T-helper 22 cell (primary cell): ENCODE results near the gene TUBGCP4.

ENCODE experiments used
- DNase-seq: peaks from one replicate; pipeline ENCODE4 v3.0.0-alpha.2; 2020; ENCODE audit warnings: low read depth

The TUBGCP4 gene

DNA sequence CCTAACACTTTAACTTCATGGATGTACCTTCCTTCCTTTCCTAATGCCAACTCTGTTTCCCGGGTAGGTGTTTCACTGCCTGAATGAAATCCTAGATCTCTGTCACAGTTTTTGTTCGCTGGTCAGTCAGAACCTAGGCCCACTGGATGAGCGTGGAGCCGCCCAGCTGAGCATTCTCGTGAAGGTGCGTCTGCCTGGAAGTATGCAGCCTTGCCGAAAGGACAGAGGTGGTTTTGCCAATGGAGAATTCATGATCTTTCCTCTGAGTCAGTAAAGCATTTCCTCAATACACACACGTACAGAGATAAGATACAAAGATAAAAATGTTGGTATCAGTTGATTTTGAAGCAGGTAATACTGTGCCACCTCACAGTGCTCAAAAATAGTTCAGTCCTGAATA is 32.7 kb downstream of the TUBGCP4 start:
- no peak for DNase-seq

DNA sequence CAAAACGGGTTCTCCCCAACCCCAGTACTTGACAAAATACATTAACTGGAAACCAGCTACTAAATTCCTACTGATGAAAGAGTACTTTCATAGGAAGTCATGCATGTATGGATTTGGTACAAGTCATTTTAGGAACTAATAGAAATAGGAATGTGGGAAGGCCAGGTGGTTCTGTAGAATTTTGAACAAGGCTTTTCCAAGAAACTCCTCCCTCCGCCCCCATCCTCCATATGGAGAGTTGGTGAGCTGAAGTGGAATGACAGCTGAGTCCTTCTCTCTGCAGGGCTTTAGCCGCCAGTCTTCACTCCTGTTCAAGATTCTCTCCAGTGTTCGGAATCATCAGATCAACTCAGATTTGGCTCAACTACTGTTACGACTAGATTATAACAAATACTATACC is 33.2 kb downstream of the TUBGCP4 start:
- DNase-seq, result no peak

- DNase-seq, result no peak
Observed at GRCh38 chr15:43406189-43406588, 35.3 kb downstream of the TUBGCP4 start.

DNA sequence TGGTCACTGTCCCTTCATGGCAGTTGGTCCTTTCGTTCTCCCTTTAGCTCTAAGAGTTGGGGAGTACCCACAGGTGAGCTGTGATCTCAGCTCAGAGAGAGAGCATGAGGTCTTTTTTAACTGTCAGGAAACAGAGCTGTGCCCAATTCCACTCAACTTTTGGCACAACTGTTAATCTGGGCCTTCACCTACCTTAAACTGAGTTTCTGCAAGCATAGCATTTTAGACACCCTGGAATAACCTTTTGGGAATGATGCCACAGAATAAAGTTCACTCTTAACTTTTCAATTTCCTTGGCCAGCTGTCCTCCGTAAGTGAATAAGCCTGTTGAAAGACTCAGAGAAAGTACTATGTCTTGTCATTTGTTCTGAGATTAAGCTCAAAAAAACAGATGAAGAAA is 35.9 kb downstream of the TUBGCP4 start:
- DNase-seq, result no peak

GRCh38 chr15:43408789-43409188 is 37.9 kb downstream of the TUBGCP4 start:
- no peak for DNase-seq

DNA sequence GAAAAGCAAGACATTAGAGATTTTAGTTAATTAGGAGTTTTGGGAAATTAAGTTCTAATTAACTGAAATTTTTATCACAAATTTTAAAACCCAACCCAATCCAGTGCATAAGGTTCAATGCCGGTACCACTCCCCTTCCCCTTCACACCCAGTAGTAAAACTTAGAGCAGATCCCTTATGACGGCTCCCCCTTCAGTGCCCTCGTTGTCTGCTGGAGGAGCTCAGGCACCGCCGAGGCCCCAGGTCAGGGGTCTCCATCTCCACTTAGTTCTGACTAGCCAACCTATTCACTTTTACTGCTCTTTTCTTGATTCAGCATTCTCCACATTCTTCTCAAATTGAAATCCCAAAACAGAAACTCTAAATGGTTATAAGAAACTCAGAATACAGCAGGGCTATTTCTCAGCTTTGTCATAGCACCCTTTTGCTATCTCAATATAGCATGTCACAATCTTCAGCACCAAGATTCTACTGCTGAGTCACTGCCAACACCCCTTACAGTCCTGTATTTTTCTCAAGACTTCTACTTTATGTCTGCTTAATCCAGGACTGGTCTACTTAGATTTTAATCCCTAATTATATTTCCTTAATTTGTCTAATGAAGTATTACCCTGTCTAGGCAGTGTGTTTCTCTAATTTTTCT is 39.8 kb downstream of the TUBGCP4 start:
- DNase-seq, result no peak

- no peak for DNase-seq
Observed at GRCh38 chr15:43412096-43412495, 41.2 kb downstream of the TUBGCP4 start.

- no peak for DNase-seq
Observed at GRCh38 chr15:43414196-43414595, 43.3 kb downstream of the TUBGCP4 start.

DNA sequence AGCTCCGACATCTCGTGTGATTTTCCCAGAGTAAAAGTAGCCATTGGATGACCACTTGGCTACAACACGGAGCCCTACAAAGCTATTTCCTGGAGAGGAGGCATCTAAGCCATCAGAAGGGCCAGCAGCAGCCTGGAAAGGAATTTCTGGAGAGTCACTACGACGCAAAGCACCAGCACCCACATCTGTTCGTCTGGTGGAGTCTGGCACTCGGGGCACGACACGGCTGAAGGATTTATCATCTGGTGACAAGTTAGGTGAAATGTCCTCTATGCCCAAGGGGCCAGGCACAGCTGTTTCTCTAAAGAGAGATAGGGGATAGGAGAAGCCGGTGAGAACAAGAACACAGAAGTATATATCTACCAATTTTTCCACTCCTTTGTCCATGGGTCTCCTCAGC is 49.5 kb downstream of the TUBGCP4 start:
- no peak for DNase-seq

- DNase-seq, result no peak
Observed at GRCh38 chr15:43420876-43421275, 50.0 kb downstream of the TUBGCP4 start.

DNA sequence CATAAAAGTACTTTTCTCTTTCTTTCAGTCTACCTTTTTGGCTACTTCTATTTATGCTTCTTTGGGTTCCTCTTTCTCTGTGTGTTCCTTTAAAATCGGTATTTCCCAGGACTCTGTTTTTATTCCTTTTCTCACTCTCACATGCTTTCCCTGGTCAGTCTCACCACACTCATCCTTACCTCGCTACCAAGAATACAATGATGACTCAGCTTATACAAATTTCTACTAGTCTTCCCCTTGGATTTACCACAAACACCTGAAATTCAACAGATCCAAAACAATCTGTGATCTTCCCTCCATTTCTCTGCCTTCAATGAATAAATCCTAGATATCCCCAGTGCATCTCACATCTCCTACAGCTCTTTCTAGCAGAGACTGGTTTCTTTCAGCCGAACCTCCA is 52.9 kb downstream of the TUBGCP4 start:
- DNase-seq, result no peak

DNA sequence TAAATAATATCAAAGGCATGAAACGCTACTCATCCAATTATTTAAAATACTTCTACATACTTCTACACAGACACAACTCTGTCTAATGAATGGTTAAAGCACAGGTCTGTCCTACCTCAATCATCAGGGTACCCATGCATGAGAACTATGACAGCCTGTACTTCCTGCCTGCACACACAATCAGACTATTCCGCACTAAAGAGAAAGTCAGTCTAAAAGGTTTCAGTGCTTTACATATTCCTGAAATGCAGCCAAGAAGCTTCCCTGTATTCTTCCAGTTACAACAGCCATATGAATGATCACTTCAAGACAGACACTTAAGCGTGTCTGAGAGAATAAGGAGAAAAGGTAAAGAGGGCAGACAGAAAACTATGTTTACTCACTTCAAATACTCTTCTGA is 58.8 kb downstream of the TUBGCP4 start:
- DNase-seq, result no peak

DNA sequence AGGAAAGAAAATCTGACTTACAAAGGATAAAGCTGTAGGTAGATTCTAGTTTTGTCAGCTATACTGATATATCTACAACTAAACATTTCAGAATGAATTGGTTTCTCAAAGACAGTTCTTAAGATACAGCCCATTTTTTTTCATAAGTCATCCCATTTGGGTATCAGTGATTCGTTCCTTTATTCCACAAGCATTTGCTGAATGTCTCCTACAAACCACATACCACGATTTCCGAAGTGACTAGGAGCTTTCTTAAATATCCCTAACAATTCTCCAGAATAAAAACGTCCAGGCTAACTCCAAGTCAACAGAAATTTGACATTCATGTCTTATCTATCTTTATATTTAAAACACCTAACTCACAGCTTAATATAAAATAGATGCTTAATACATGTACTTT is 62.3 kb downstream of the TUBGCP4 start:
- no peak for DNase-seq

DNA sequence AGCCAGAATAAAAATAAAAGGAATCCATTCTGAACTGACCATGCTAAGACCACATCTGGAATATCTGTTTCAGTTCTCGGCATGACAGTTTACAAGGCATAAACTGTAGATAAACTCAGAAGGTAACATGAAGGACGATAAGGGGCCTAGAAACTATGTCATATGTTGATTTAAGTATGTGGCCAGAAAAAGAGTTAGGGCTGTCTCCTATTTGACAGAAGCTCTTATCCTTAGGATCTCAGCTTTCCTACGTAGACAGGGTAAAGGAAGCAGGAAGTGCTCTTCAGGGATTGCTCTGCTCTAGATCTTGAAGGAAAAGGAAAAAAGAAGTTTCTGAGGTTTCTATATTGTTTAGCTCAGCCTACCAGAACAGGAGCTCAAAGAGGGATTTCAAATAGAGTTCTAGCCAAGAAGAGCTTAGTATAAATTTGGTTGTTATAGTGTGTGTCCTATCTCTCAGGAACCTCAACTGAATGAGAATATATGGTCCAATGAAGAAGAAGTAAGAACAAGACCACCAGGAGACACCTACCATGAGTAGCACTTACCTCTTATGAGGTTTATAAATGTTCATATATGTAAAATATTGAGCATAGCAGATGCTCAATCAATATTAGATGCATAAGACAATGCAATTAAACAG is 62.9 kb downstream of the TUBGCP4 start:
- no peak for DNase-seq

- DNase-seq, result no peak
Observed at GRCh38 chr15:43434446-43434845, 63.5 kb downstream of the TUBGCP4 start.

GRCh38 chr15:43436395-43436794 is 65.5 kb downstream of the TUBGCP4 start:
- DNase-seq, result no peak

DNA sequence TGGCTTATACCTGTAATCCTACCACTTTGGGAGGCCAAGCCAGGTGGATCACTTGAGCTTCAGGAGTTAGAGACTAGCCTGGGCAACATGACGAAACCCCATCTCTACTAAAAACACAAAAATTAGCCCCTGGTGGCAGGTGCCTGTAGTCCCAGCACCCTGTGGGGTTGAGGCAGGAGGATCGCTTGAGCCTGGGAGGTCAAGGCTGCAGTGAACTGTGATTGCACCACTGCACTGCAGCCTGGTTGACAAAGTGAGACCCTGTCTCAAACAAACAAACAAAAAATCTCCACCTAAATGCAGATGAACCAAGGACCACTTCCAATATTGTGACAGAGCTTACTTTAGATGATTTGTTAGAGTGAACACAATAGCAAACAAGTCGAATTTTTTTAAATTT is 68.4 kb downstream of the TUBGCP4 start:
- no peak for DNase-seq

DNA sequence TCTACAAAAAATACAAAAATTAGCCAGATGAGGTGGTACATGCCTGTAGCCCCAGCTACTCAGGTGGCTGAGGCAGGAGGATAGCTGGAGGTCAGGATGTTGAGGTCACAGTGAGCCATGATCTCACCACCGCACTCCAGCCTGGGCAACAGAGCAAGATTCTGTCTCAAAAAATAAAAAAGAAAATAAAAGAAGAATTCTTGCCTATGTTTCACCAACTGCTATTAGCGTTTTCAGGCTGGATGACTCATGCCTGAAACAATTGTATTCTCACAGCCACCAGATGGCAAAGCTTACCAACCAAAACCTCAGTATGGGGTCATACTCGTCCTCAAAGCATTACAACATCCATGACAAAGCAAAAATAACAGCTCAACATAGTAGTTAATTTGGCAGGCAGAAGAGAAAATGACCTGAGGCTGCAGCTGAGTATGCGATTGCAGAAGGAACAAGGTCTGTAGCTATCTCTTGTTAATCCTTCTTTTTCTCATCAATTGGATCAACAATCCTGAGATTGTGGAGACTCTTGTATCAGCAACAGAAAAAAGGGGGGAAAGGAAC is 69.9 kb downstream of the TUBGCP4 start:
- DNase-seq, result no peak

- DNase-seq, result no peak
Observed at GRCh38 chr15:43441316-43441715, 70.4 kb downstream of the TUBGCP4 start.

GRCh38 chr15:43446344-43446743 is 75.4 kb downstream of the TUBGCP4 start:
- no peak for DNase-seq

DNA sequence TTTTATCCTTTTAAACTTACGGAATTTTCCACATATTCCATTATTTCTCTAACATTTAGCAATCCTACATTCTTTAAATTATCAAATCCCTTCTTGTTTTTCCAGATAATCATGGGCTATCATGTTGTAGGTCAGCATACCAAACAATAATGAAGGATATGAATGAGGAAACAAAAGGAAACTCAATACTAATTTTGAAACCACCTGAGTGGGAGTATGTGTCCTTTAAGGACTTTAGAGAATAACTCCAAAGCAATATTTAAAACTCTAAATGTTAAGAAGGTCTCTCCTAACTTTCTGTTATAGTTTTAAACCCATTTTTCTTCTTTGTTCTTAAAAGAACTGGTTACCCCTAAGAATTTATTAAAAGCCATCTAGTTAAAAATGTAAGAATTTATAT is 79.1 kb downstream of the TUBGCP4 start:
- DNase-seq, result no peak
